Ishikawa (cell line): ENCODE data around the gene RFTN1.

Source experiments
- CEBPB ChIP-seq: IDR thresholded peaks from 2 replicates; pipeline ENCODE4 v1.6.1; 2012
- EGR1 ChIP-seq: IDR thresholded peaks from 2 replicates; pipeline ENCODE4 v1.6.1; 2012
- EP300 ChIP-seq: IDR thresholded peaks from 2 replicates; pipeline ENCODE4 v1.6.1; 2012; ENCODE audit warnings: borderline replicate concordance
- FOXM1 ChIP-seq: IDR thresholded peaks from 2 replicates; pipeline ENCODE4 v1.6.1; 2012; ENCODE audit warnings: low read depth, borderline replicate concordance
- MAX ChIP-seq: IDR thresholded peaks from 2 replicates; pipeline ENCODE4 v1.6.1; 2012
- NFIC ChIP-seq: IDR thresholded peaks from 2 replicates; pipeline ENCODE4 v1.6.1; 2012
- RAD21 ChIP-seq: IDR thresholded peaks from 2 replicates; pipeline ENCODE4 v1.6.1; 2012; ENCODE audit warnings: low read depth
- REST ChIP-seq: IDR thresholded peaks from 2 replicates; pipeline ENCODE4 v1.6.1; 2012; ENCODE audit warnings: low read depth, mild to moderate bottlenecking
- TAF1 ChIP-seq: IDR thresholded peaks from 2 replicates; pipeline ENCODE4 v1.6.1; 2012; ENCODE audit warnings: low read depth, mild to moderate bottlenecking
- TCF12 ChIP-seq: IDR thresholded peaks from 2 replicates; pipeline ENCODE4 v1.6.1; 2012; ENCODE audit warnings: low read depth
- TEAD4 ChIP-seq: IDR thresholded peaks from 2 replicates; pipeline ENCODE4 v1.6.1; 2012
- USF1 ChIP-seq: IDR thresholded peaks from 2 replicates; pipeline ENCODE4 v1.6.1; 2012
- YY1 ChIP-seq: IDR thresholded peaks from 2 replicates; pipeline ENCODE4 v1.6.1; 2012; ENCODE audit warnings: low read depth
- ZBTB7A ChIP-seq: IDR thresholded peaks from 2 replicates; pipeline ENCODE4 v1.6.1; 2012; ENCODE audit warnings: low read depth

GRCh38 chr3:16428612-16429011, 84.9 kb downstream of the RFTN1 start:
- no peak for TF ChIP-seq MAX
- no peak for TF ChIP-seq RAD21
- no peak for TF ChIP-seq YY1
- TF ChIP-seq EP300 = no peak
- TF ChIP-seq REST = no peak
- no peak for TF ChIP-seq USF1
- TF ChIP-seq TEAD4 = no peak
- no peak for TF ChIP-seq CEBPB
- no peak for TF ChIP-seq FOXM1
- TF ChIP-seq ZBTB7A = no peak
- TF ChIP-seq TCF12 = no peak
- no peak for TF ChIP-seq TAF1
- TF ChIP-seq EGR1 = no peak
- TF ChIP-seq NFIC = no peak
